SJCRH30 (cell line): ENCODE measurements around the gene ARL6. TPM values are rescaled to one million over a fixed set of nuclear protein-coding genes. Genes with fewer than 3 reads are reported as not detected.
"Not testable (repeated sequence)": the region's sequence is repeated elsewhere in the genome, so short reads cannot be mapped to it uniquely, and the experiment has no call there.

ENCODE experiments used
- DNase-seq, 2 experiments: peaks; one replicate each; pipeline ENCODE4 v3.0.0-alpha.2; 2015 to 2020
- H3K27ac ChIP-seq: fragments of 250-450 bp; sonication (Bioruptor Pico); 2 replicates; pipeline ENCODE4 v1.5.1; 2020; ENCODE audit warnings: mild to moderate bottlenecking, moderate library complexity
- H3K27me3 ChIP-seq: fragments of 250-450 bp; sonication (Bioruptor Pico); 2 replicates; pipeline ENCODE4 v1.5.1; 2020; ENCODE audit warnings: mild to moderate bottlenecking, moderate library complexity
- H3K36me3 ChIP-seq: fragments of 250-450 bp; sonication (Bioruptor Pico); 2 replicates; pipeline ENCODE4 v1.5.1; 2020; ENCODE audit warnings: mild to moderate bottlenecking, moderate library complexity
- H3K4me1 ChIP-seq: fragments of 250-450 bp; sonication (Bioruptor Pico); 2 replicates; pipeline ENCODE4 v1.5.1; 2020; ENCODE audit warnings: mild to moderate bottlenecking, moderate library complexity
- H3K4me3 ChIP-seq: fragments of 250-450 bp; sonication (Bioruptor Pico); 2 replicates; pipeline ENCODE4 v1.5.1; 2020; ENCODE audit warnings: mild to moderate bottlenecking, moderate library complexity
- H3K9me3 ChIP-seq: fragments of 250-450 bp; sonication (Bioruptor Pico); replicated peaks from 2 replicates; pipeline ENCODE4 v1.5.1; 2020; ENCODE audit warnings: mild to moderate bottlenecking, moderate library complexity
- total RNA-seq: library from RNA; depleted of rRNA; stranded (reverse); fragments of >200 nt; shearing (Covaris generic); gene quantifications from 2 replicates; pipeline ENCODE4 v1.2.3, GENCODE V29; 2014; rRNA removed

ARL6 gene
- total RNA-seq, 1 experiment from 2014 or later = 11.0 TPM

DNA sequence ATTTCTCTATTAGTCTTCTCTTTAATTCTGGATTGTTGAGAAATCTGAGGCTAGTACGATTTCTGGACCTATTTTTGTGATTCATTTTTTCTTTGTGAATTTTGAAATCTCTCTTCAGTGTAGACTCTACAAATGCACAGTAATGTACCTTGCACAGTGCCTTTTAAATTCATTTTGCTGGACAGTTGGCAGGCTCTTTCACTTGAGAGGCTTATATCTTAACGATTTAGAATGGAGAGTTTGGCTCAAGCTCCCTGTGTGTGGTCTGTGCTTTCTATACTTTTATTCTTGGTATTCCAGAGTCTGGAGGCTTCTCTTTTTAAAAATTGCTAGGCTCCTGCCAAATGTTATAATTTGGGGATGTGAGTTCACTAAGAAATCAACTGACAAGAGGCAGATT is 66.1 kb downstream of the ARL6 start:
- Histone ChIP-seq H3K36me3 (no peaks in the 10 kb centered on the region), H3K9me3 (0 out of 2 replicates have a peak, but pooled peaks cover 4% of the 10 kb centered on the region), H3K4me3 (no peak overlapping the region), H3K4me1 (no peaks in the 10 kb centered on the region), H3K27me3 (no peaks in the 10 kb centered on the region), H3K27ac (no peak overlapping the region)
- DNase-seq = no peak

- Histone ChIP-seq H3K36me3 (no peaks in the 10 kb centered on the region), H3K27me3 (no peaks in the 10 kb centered on the region), H3K9me3 (0 out of 2 replicates have a peak, but pooled peaks cover 4% of the 10 kb centered on the region), H3K4me3 (no peak overlapping the region), H3K27ac (no peak overlapping the region), H3K4me1 (no peaks in the 10 kb centered on the region)
- no peak for DNase-seq
Observed at GRCh38 chr3:97831140-97831539, 66.6 kb downstream of the ARL6 start.

DNA sequence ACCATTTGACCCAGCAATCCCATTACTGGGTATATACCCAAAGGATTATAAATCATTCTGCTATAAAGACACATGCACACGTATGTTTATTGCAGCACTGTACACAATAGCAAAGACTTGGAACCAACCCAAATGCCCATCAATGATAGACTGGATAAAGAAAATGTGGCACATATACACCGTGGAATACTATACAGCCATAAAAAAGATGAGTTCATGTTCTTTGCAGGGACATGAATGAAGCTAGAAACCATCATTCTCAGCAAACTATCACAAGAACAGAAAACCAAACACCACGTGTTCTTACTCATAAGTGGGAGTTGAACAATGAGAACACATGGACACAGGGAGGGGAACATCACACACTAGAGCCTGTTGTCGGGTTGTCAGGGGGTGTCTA is 68.6 kb downstream of the ARL6 start:
- not testable (repeated sequence) for H3K4me1 ChIP-seq, H3K4me3 ChIP-seq, H3K27me3 ChIP-seq, H3K9me3 ChIP-seq, DNase-seq, H3K27ac ChIP-seq, H3K36me3 ChIP-seq

DNA sequence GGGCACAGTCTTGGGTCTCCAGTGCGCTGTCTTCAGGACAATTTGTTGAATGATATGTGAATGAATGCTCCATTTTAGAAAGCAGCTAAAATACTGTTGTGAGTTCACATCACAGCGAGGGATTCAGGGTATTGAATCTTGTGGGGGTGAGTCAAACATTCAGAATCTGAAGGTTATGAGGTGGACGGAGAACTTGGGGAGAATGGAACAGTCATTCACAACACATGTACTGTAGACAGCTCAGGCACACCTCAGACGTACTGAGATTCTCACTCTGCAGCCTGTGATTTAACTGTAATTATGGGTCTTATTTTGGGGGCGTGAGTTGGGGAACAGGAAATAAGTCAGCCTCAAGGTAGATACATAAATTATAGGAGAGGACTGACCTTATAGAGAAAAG is 71.2 kb downstream of the ARL6 start:
- no peak overlapping the region for H3K4me3 ChIP-seq
- no peak for DNase-seq
- H3K36me3 ChIP-seq = no peaks in the 10 kb centered on the region
- 0 out of 2 replicates have a peak, but pooled peaks cover 4% of the 10 kb centered on the region for H3K9me3 ChIP-seq
- H3K27ac ChIP-seq = no peak overlapping the region
- H3K4me1 ChIP-seq = no peaks in the 10 kb centered on the region
- H3K27me3 ChIP-seq = no peaks in the 10 kb centered on the region

GRCh38 chr3:97838393-97838792 is 73.8 kb downstream of the ARL6 start:
- Histone ChIP-seq H3K27me3 (no peaks in the 10 kb centered on the region), H3K4me3 (no peak overlapping the region), H3K36me3 (no peaks in the 10 kb centered on the region), H3K4me1 (no peaks in the 10 kb centered on the region), H3K9me3 (no peaks in the 10 kb centered on the region), H3K27ac (no peak overlapping the region)
- DNase-seq = no peak

GRCh38 chr3:97839944-97840343 is 75.4 kb downstream of the ARL6 start:
- Histone ChIP-seq H3K36me3 (no peaks in the 10 kb centered on the region), H3K4me3 (no peak overlapping the region), H3K27me3 (no peaks in the 10 kb centered on the region), H3K9me3 (no peaks in the 10 kb centered on the region), H3K27ac (no peak overlapping the region), H3K4me1 (no peaks in the 10 kb centered on the region)
- no peak for DNase-seq

GRCh38 chr3:97841304-97841703 is 76.7 kb downstream of the ARL6 start:
- H3K4me3 ChIP-seq = no peak overlapping the region
- no peaks in the 10 kb centered on the region for H3K9me3 ChIP-seq
- DNase-seq = no peak
- no peak overlapping the region for H3K27ac ChIP-seq
- no peaks in the 10 kb centered on the region for H3K4me1 ChIP-seq
- H3K27me3 ChIP-seq = no peaks in the 10 kb centered on the region
- H3K36me3 ChIP-seq = no peaks in the 10 kb centered on the region

DNA sequence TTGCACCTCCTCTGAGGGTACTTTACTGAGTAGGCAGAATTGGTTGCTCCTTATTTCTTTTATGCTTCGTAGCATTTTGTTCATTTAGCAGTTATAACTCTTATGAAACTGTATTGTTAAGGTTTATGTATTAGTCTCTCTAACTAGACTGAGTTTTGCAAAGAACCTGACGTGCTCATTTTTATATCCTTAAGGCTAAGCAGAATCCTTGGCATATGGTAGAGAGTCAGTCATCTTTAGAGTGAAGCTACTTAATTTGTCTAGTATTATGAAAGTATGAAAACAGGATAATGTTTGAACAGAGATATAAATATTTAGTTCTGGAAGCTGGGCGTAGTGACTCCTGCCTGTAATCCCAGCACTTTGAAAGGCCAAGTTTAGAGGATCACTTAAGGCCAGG is 77.4 kb downstream of the ARL6 start:
- no peaks in the 10 kb centered on the region for H3K36me3 ChIP-seq
- H3K4me1 ChIP-seq = no peaks in the 10 kb centered on the region
- H3K9me3 ChIP-seq = no peaks in the 10 kb centered on the region
- no peak overlapping the region for H3K27ac ChIP-seq
- DNase-seq = no peak
- no peaks in the 10 kb centered on the region for H3K27me3 ChIP-seq
- no peak overlapping the region for H3K4me3 ChIP-seq

- Histone ChIP-seq H3K4me3 (no peak overlapping the region), H3K4me1 (no peaks in the 10 kb centered on the region), H3K36me3 (no peaks in the 10 kb centered on the region), H3K9me3 (no peaks in the 10 kb centered on the region), H3K27me3 (no peaks in the 10 kb centered on the region), H3K27ac (no peak overlapping the region)
- DNase-seq = no peak
Observed at GRCh38 chr3:97848779-97849178, 84.2 kb downstream of the ARL6 start.

Other genes starting within 250 kb of the ARL6 start
- 19.3 and 21.9 TPM in 2 replicates for gene CRYBG3, start 57.3 kb downstream of the ARL6 start, total RNA-seq
- 50.3 and 54.6 TPM in 2 replicates for gene RIOX2, start 207.7 kb downstream of the ARL6 start, total RNA-seq